Mononuclear cell (primary cell): ENCODE results near the gene GOT1. TPM values are rescaled to one million over a fixed set of nuclear protein-coding genes. Genes with fewer than 3 reads are reported as not detected.

Experiments used
- H3K27me3 ChIP-seq: 2 replicates; pipeline ENCODE4 v1.6.0; 2011; ENCODE audit warnings: low read length, control low read depth; ENCODE audit not compliant: insufficient read depth
- H3K4me1 ChIP-seq: 2 replicates; pipeline ENCODE4 v1.5.1; 2011; ENCODE audit warnings: mild to moderate bottlenecking, low read length, control low read depth; ENCODE audit not compliant: insufficient read depth
- H3K4me3 ChIP-seq: 2 replicates; pipeline ENCODE4 v1.5.1; 2011; ENCODE audit warnings: mild to moderate bottlenecking, low read length, moderate library complexity
- H3K9me3 ChIP-seq: 2 replicates; pipeline ENCODE4 v1.5.1; 2011; ENCODE audit warnings: low read depth, mild to moderate bottlenecking, control low read depth, low read length
- total RNA-seq: library from RNA; depleted of rRNA; stranded (reverse); fragments of >200 nt; gene quantifications from one replicate; pipeline ENCODE4 v1.2.3, GENCODE V29; 2012

GOT1 gene
- total RNA-seq, 1 donor: 2.5 TPM

- H3K9me3 ChIP-seq: no peaks in the 10 kb centered on the region
Measured at GRCh38 chr10:99424656-99425055, 5.8 kb downstream of the GOT1 start.

GRCh38 chr10:99422529-99423096, 7.8 kb downstream of the GOT1 start:
- Histone ChIP-seq H3K9me3 (no peaks in the 10 kb centered on the region), H3K27me3 (no peaks in the 10 kb centered on the region), H3K4me1 (no peaks in the 10 kb centered on the region), H3K4me3 (no peak overlapping the region)

More at GRCh38 chr10:99424656-99425055, 5.8 kb downstream of the GOT1 start:
- Histone ChIP-seq H3K4me3 (no peak overlapping the region), H3K27me3 (no peaks in the 10 kb centered on the region), H3K4me1 (peaks cover under 1% of the 10 kb centered on the region)

GRCh38 chr10:99421233-99421739, 9.1 kb downstream of the GOT1 start:
- Histone ChIP-seq H3K27me3 (no peaks in the 10 kb centered on the region), H3K4me3 (no peak overlapping the region), H3K4me1 (no peaks in the 10 kb centered on the region), H3K9me3 (no peaks in the 10 kb centered on the region)

DNA sequence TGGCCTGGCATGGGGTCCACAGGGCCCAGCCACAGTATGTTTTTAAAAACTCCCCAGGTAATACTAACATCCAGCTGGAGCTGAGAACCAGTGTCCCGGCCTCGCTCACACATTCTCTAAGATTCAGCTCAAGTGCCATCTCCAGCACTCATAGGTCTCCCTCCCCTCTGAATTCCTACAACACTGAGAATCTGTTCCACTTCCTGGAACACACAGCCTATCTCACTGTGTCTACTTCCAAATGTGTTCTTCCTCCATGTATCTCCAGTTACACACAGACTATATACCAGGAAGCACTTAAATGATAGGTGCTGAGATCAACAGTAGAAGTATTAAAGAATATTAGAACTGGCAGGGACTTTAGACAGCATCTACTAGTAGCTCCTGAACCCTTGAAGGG, 10.7 kb downstream of the GOT1 start:
- Histone ChIP-seq H3K4me1 (no peaks in the 10 kb centered on the region), H3K9me3 (no peaks in the 10 kb centered on the region), H3K27me3 (no peaks in the 10 kb centered on the region), H3K4me3 (no peak overlapping the region)

DNA sequence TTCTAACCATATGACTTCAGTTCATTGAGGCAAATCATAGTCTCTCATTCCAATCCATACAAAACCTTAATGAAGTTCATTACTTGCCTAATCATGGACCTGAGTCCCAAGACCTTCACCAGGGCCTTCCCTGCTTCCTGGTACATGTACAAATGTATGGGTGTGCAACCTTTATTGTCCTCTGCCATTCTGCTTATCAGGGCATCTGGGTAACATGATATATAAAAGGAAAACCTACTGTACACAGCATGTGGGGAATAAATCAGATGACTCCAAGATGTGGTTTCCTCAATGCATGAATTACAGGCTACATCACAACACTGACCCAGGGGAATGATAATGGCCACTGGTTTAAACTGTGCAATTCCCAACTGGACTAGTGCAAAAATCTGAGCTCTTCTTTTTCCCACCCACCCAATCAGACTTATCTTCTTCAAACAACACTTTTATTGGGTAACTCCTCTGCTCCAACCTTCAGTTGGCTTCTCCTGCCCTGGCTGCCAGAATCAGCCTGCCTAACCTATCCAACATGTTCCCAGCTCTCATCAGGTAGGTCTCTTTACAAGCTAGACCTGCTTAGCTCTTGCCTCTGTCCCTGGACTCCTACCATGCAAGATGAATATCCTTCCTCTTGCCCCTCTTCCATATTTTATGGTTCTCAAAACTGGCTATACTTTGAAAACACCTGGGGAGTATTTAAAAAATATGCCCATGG, 11.4 kb downstream of the GOT1 start:
- H3K4me3 ChIP-seq: no peak overlapping the region
- H3K4me1 ChIP-seq: no peaks in the 10 kb centered on the region
- no peaks in the 10 kb centered on the region for H3K27me3 ChIP-seq
- no peaks in the 10 kb centered on the region for H3K9me3 ChIP-seq

GRCh38 chr10:99412099-99412498, 18.3 kb downstream of the GOT1 start:
- no peaks in the 10 kb centered on the region for H3K9me3 ChIP-seq
- H3K4me3 ChIP-seq: no peak overlapping the region
- no peaks in the 10 kb centered on the region for H3K4me1 ChIP-seq
- no peaks in the 10 kb centered on the region for H3K27me3 ChIP-seq

DNA sequence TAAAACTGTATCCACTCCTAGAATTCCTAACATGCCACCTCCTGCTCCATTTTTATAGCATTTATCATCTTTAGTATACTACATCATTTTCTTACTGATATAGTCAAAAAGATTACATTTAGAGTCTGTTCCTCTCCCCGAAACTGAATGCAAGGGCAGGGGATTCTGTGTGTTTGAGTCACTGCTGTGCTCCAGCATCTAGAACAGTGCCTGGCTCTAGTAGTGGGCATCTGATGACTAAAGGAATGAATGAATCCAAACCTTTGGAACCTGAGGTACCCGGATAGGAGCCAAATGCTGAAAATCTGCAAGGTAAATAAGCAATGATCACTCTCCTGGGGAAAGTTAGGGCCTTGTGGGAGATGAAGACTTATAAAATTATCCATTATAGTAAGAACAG, 18.9 kb downstream of the GOT1 start:
- H3K4me1 ChIP-seq: no peaks in the 10 kb centered on the region
- H3K4me3 ChIP-seq: no peak overlapping the region
- no peaks in the 10 kb centered on the region for H3K9me3 ChIP-seq
- no peaks in the 10 kb centered on the region for H3K27me3 ChIP-seq

- H3K4me1 ChIP-seq: no peaks in the 10 kb centered on the region
- H3K4me3 ChIP-seq: no peak overlapping the region
- no peaks in the 10 kb centered on the region for H3K9me3 ChIP-seq
- H3K27me3 ChIP-seq: no peaks in the 10 kb centered on the region
Measured at GRCh38 chr10:99410876-99411275, 19.5 kb downstream of the GOT1 start.

- H3K4me1 ChIP-seq: no peaks in the 10 kb centered on the region
- H3K9me3 ChIP-seq: no peaks in the 10 kb centered on the region
- H3K4me3 ChIP-seq: no peak overlapping the region
- H3K27me3 ChIP-seq: no peaks in the 10 kb centered on the region
Measured at GRCh38 chr10:99410146-99410545, 20.3 kb downstream of the GOT1 start.

- Histone ChIP-seq H3K9me3 (no peaks in the 10 kb centered on the region), H3K27me3 (no peaks in the 10 kb centered on the region)
Measured at GRCh38 chr10:99406149-99406548, 24.3 kb downstream of the GOT1 start.

GRCh38 chr10:99403674-99404073, 26.8 kb downstream of the GOT1 start:
- no peaks in the 10 kb centered on the region for H3K27me3 ChIP-seq

More at GRCh38 chr10:99406149-99406548, 24.3 kb downstream of the GOT1 start:
- Histone ChIP-seq H3K4me3 (no peak overlapping the region), H3K4me1 (peaks cover 7% of the 10 kb centered on the region)

GRCh38 chr10:99399664-99400063, 30.8 kb downstream of the GOT1 start:
- Histone ChIP-seq H3K27me3 (no peaks in the 10 kb centered on the region), H3K9me3 (no peaks in the 10 kb centered on the region), H3K4me3 (no peak overlapping the region), H3K4me1 (peaks cover 7% of the 10 kb centered on the region)

More at GRCh38 chr10:99403674-99404073, 26.8 kb downstream of the GOT1 start:
- H3K9me3 ChIP-seq: no peaks in the 10 kb centered on the region
- peaks cover 7% of the 10 kb centered on the region for H3K4me1 ChIP-seq
- no peak overlapping the region for H3K4me3 ChIP-seq

DNA sequence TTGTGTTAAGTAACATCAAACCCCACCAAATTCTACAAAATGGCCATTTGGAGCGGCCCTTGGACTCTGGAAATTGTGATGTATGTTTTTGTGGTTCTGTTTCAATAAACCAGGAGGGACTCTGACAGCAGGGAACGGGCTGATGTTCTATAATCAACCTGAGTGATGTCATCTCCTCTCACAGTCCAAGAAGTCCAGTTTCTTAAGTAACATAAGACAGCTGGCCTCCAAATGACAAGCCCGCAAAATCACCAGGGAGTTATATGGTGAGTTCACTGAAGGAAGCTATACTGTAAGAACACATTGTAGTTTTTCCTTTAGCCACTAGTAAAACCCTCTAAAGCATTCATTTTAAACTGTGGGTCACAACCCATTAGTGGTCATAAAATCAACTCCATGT, 34.0 kb downstream of the GOT1 start:
- Histone ChIP-seq H3K4me3 (no peak overlapping the region), H3K27me3 (no peaks in the 10 kb centered on the region), H3K9me3 (no peaks in the 10 kb centered on the region), H3K4me1 (no peaks in the 10 kb centered on the region)

GRCh38 chr10:99395750-99396445, 34.5 kb downstream of the GOT1 start:
- Histone ChIP-seq H3K4me3 (no peak overlapping the region), H3K4me1 (no peaks in the 10 kb centered on the region), H3K9me3 (no peaks in the 10 kb centered on the region), H3K27me3 (no peaks in the 10 kb centered on the region)

GRCh38 chr10:99394761-99395386, 35.5 kb downstream of the GOT1 start:
- Histone ChIP-seq H3K27me3 (no peaks in the 10 kb centered on the region), H3K4me1 (no peaks in the 10 kb centered on the region), H3K4me3 (no peak overlapping the region), H3K9me3 (no peaks in the 10 kb centered on the region)
